Right lobe of liver (tissue), 4 donors: ENCODE measurements around the gene TPD52L2.

Source experiments
- CTCF ChIP-seq, 4 donors: fragments of 200-600 bp in 3 of 4; fragments of 450-650 bp in 1 of 4; IDR thresholded peaks; one replicate each; pipeline versions ENCODE4 v1.5.1 to v1.8.0; 2016 to 2022; ENCODE audit warnings: antibody characterized with exemption in 4 of 4, mild to moderate bottlenecking in 2 of 4
- POLR2A ChIP-seq: fragments of 450-650 bp; IDR thresholded peaks from one replicate; pipeline ENCODE4 v1.6.1; 2017; ENCODE audit warnings: antibody characterized with exemption, mild to moderate bottlenecking
- donor health status: DM: no; HTN: no; CAD: no.
- donor health status: DM: no; HTN: no; CAD: no.
- donor health status: DM: no; HTN: yes; CAD: no.

GRCh38 chr20:63939061-63939935 is 74.2 kb downstream of the TPD52L2 start:
- no peak for TF ChIP-seq CTCF (IDR thresholded peaks at IDR 0.05)
- no peak for TF ChIP-seq POLR2A
